Ishikawa (cell line): ENCODE data around the gene D2HGDH.

ENCODE experiments used
- EGR1 ChIP-seq: IDR thresholded peaks from 2 replicates; pipeline ENCODE4 v1.6.1; 2012
- EP300 ChIP-seq: IDR thresholded peaks from 2 replicates; pipeline ENCODE4 v1.6.1; 2012; ENCODE audit warnings: borderline replicate concordance
- FOXM1 ChIP-seq: IDR thresholded peaks from 2 replicates; pipeline ENCODE4 v1.6.1; 2012; ENCODE audit warnings: low read depth, borderline replicate concordance
- NFIC ChIP-seq: IDR thresholded peaks from 2 replicates; pipeline ENCODE4 v1.6.1; 2012
- RAD21 ChIP-seq: IDR thresholded peaks from 2 replicates; pipeline ENCODE4 v1.6.1; 2012; ENCODE audit warnings: low read depth
- TAF1 ChIP-seq: IDR thresholded peaks from 2 replicates; pipeline ENCODE4 v1.6.1; 2012; ENCODE audit warnings: low read depth, mild to moderate bottlenecking
- TEAD4 ChIP-seq: IDR thresholded peaks from 2 replicates; pipeline ENCODE4 v1.6.1; 2012
- TF ChIP-seq, protein P1 (sequence below): IDR thresholded peaks from 2 replicates; pipeline ENCODE4 v1.6.1; 2012; ENCODE audit warnings: low read depth, mild to moderate bottlenecking

DNA sequence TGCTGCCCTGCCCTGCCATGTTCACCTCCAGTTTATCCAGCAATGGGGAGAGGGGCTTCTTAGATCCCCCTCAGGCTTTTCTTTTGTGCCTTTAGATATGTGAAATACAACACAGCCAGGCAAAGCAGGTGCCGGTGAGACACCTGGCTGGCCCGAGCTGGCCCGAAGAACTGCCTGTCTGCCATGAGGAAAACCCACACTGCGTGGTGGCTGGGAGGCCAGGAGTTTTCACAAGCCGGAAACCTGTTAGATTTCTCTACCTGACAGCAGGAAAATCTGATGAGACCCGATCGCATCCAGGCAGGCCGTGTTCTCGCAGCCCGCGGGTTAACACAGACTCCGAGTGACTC lies 36.5 kb downstream of the D2HGDH start:
- TF ChIP-seq, protein P1, sequence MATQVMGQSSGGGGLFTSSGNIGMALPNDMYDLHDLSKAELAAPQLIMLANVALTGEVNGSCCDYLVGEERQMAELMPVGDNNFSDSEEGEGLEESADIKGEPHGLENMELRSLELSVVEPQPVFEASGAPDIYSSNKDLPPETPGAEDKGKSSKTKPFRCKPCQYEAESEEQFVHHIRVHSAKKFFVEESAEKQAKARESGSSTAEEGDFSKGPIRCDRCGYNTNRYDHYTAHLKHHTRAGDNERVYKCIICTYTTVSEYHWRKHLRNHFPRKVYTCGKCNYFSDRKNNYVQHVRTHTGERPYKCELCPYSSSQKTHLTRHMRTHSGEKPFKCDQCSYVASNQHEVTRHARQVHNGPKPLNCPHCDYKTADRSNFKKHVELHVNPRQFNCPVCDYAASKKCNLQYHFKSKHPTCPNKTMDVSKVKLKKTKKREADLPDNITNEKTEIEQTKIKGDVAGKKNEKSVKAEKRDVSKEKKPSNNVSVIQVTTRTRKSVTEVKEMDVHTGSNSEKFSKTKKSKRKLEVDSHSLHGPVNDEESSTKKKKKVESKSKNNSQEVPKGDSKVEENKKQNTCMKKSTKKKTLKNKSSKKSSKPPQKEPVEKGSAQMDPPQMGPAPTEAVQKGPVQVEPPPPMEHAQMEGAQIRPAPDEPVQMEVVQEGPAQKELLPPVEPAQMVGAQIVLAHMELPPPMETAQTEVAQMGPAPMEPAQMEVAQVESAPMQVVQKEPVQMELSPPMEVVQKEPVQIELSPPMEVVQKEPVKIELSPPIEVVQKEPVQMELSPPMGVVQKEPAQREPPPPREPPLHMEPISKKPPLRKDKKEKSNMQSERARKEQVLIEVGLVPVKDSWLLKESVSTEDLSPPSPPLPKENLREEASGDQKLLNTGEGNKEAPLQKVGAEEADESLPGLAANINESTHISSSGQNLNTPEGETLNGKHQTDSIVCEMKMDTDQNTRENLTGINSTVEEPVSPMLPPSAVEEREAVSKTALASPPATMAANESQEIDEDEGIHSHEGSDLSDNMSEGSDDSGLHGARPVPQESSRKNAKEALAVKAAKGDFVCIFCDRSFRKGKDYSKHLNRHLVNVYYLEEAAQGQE, result no peak
- TF ChIP-seq TEAD4 (no peak), TAF1 (no peak), FOXM1 (no peak), NFIC (no peak), EP300 (no peak), EGR1 (no peak), RAD21 (no peak)
